Measurements from ENCODE around the gene IAH1. TPM values are rescaled to one million over a fixed set of nuclear protein-coding genes. Genes with fewer than 3 reads are reported as not detected.

IAH1 gene
- total and polyA plus RNA-seq, 2 of the 4 experiments (the other 2 are of a cell fraction) = 84.5 to 89.8 TPM

DNA sequence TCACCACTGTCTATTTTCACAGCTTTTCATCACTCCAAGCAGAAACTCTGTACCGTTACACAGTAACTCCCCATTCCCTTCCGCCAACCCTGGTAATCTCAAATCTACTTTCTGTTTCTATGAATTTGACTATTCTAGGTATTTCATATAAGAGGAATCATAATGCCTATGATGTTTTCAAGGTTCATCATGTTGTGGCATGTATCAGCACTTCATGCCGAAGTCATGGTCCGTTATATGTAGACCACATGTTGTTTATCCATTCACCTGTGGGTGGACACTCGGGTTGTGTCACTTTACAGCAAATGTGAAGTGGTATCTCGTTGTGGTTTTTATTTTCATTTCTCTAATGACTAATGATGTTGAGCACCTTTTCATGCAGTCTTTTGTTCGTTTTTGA, 29.3 kb upstream of the IAH1 start:
- Histone ChIP-seq H2AK5ac (ENCODE audit: low read depth, low read length) (no peak overlapping the region), H3K36me3 (ENCODE audit: control insufficient read depth, insufficient read depth, low read length) (peaks cover 19% of the 10 kb centered on the region), H2BK120ac (ENCODE audit: low read depth, low read length) (no peak overlapping the region), H3K4me1 (ENCODE audit: control insufficient read depth, insufficient read depth, low read length) (peaks cover 8% of the 10 kb centered on the region), H3K27me3 (ENCODE audit: control insufficient read depth, insufficient read depth, low read length) (no peaks in the 10 kb centered on the region), H3K14ac (replicated peaks; ENCODE audit: low read depth, low read length) (no peak overlapping the region), H2BK5ac (ENCODE audit: low read depth, low read length, poor library complexity, severe bottlenecking) (no peak overlapping the region), H3K79me1 (ENCODE audit: low read depth in 1 of 2, low read length in 2 of 2) (peaks cover 2 to 6% of the 10 kb centered on the region in 2 experiments; a peak in 3 of 4 replicates), H4K20me1 (ENCODE audit: insufficient read depth, low read length) (peaks cover 9% of the 10 kb centered on the region; the same call in 1 of the 2 replicates), H2BK20ac (ENCODE audit: low read depth, low read length) (no peak overlapping the region), H3K9me3 (ENCODE audit: control insufficient read depth, insufficient read depth, low read length) (no peaks in the 10 kb centered on the region), H3K27ac (ENCODE audit: insufficient read depth, low read length) (no peak overlapping the region), H4K5ac (ENCODE audit: low read depth, low read length) (no peak overlapping the region), H2BK15ac (ENCODE audit: low read depth, low read length) (no peak overlapping the region), H3K23ac (ENCODE audit: low read depth, low read length) (no peak overlapping the region), H2AK9ac (replicated peaks; ENCODE audit: low read depth, low read length, poor library complexity) (no peak overlapping the region), H3K4me3 (ENCODE audit: insufficient read depth, low read depth, low read length) (no peak overlapping the region), H4K91ac (ENCODE audit: insufficient read depth, low read depth, low read length) (no peak overlapping the region), H3K4me2 (ENCODE audit: low read depth, low read length) (no peak overlapping the region), H3K9me1 (ENCODE audit: insufficient read depth, low read length) (peaks cover 4% of the 10 kb centered on the region; the same call in 1 of the 2 replicates), H3K56ac (ENCODE audit: extremely low read depth, insufficient read depth, low read length) (no peak overlapping the region), H3K9ac (ENCODE audit: low read depth, low read length) (no peak overlapping the region), H4K8ac (ENCODE audit: low read depth in 2 of 2, low read length in 2 of 2) (no peak overlapping the region), H3K4ac (ENCODE audit: low read depth, low read length) (no peak overlapping the region), H2AFZ (replicated peaks; ENCODE audit: low read length, poor library complexity) (no peak overlapping the region), H3K18ac (ENCODE audit: low read depth, low read length) (no peak overlapping the region)
- ATAC-seq (ENCODE audit: low read depth) = no peak
- no TSS peak for BruUV-seq (replicated peaks)
- ChIA-PET CTCF (interaction anchor here (0.6 kb wide), 1 partner anchor 10 kb away, joined by 5 read pairs; no protein-coding TSS in a partner anchor), POLR2A (ENCODE audit: unreplicated experiment) (no interaction called here)
- WGBS, 2 experiments (ENCODE audit: extremely low coverage in 2 of 2, insufficient read length in 1 of 2) = 93% methylated on average over 3 of the region's 7 CpGs; no CpG with 5 or more reads in 1 of the 2 experiments
- DNase-seq = no peak
- in situ Hi-C loops (cut with MboI; ENCODE audit: low sequenced_read_pairs) (no loop called here), dilution Hi-C loops (cut with HindIII; ENCODE audit: low sequenced_read_pairs, unreplicated experiment) (no loop called here), intact Hi-C loops (cut with micrococcal nuclease) (no loop called here)
- TF ChIP-seq CHD1 (IDR thresholded peaks at IDR 0.05; ENCODE audit: low read depth, low read length) (no peak), FOS (IDR thresholded peaks at IDR 0.05; ENCODE audit: low read depth, low read length) (no peak), MXI1 (IDR thresholded peaks at IDR 0.05; ENCODE audit: borderline replicate concordance, low read depth, low read length) (no peak), RFX5 (IDR thresholded peaks at IDR 0.05; ENCODE audit: low read depth, low read length) (no peak), MAZ (IDR thresholded peaks at IDR 0.05; ENCODE audit: borderline replicate concordance, low read depth, low read length) (no peak), CEBPB (IDR thresholded peaks at IDR 0.05; ENCODE audit: low read depth, low read length) (no peak), POLR2A (IDR thresholded peaks at IDR 0.05; ENCODE audit: low read depth, low read length) (no peak), RAD21 (IDR thresholded peaks at IDR 0.05; ENCODE audit: low read length) (no peak), MAFK (IDR thresholded peaks at IDR 0.05; ENCODE audit: low read depth, low read length) (no peak)
- TF ChIP-seq, protein P1, sequence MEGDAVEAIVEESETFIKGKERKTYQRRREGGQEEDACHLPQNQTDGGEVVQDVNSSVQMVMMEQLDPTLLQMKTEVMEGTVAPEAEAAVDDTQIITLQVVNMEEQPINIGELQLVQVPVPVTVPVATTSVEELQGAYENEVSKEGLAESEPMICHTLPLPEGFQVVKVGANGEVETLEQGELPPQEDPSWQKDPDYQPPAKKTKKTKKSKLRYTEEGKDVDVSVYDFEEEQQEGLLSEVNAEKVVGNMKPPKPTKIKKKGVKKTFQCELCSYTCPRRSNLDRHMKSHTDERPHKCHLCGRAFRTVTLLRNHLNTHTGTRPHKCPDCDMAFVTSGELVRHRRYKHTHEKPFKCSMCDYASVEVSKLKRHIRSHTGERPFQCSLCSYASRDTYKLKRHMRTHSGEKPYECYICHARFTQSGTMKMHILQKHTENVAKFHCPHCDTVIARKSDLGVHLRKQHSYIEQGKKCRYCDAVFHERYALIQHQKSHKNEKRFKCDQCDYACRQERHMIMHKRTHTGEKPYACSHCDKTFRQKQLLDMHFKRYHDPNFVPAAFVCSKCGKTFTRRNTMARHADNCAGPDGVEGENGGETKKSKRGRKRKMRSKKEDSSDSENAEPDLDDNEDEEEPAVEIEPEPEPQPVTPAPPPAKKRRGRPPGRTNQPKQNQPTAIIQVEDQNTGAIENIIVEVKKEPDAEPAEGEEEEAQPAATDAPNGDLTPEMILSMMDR (conservative IDR thresholded peaks at IDR 0.05; ENCODE audit: low read depth, low read length) = no peak

All from IMR-90 (cell line).